ENCODE measurements around the gene CABP7. TPM values are rescaled to one million over a fixed set of nuclear protein-coding genes. Genes with fewer than 3 reads are reported as not detected.

CABP7 gene
- total and polyA plus RNA-seq, 2 of the 13 experiments (the other 11 are each of a cell fraction or from before 2014, with no cell fraction given), result 0.08 TPM; not detected in 1

DNA sequence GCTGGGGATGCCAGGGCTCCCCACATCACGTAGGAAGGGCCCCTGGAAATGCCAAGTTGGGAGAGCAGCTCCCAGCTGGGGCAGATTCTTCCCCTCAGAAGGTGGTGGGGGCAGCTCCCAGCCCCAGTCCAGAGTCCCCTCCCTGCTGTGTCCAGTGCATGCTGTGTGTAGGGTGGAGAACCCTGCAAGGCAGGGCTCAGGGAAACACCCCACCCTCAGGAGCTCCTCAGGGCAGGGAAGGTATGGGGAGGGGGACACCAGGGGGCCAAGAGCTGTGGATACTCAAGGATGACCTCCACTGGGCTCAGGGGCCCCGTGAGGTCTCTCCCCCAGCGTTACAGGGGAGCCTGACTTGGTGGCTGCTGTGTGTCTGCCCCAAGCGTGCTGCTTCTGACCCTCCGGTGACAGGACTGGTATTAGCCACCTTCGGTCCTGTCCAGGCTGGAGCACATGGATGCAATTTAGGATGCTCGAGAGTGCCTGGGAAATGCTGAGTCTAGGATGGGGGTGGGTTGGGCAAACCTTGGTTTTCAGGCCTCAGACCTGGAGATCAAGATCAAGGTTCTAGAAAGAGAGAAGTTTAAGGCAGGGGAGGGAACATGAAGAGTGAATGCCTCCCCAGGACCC is 16.1 kb upstream of the CABP7 start:
- ChIA-PET CTCF (ENCODE audit: low intra/inter-chr PET ratio, low total read pairs) (no interaction called here), POLR2A (no interaction called here)
- Histone ChIP-seq H3K27me3 (ENCODE audit: control insufficient read depth in 1 of 2, insufficient read depth in 2 of 2, low read length in 2 of 2) (peaks cover 5 to 37% of the 10 kb centered on the region in 2 experiments), H3K9ac (ENCODE audit: insufficient read depth, low read depth, low read length) (no peak overlapping the region), H4K20me1 (ENCODE audit: insufficient read depth, low read length) (no peaks in the 10 kb centered on the region), H2AFZ (ENCODE audit: low read length) (no peak overlapping the region), H3K4me2 (ENCODE audit: low read depth, low read length) (peak overlapping the region; percentile 18; the same call in 1 of the 2 replicates), H3K4me3 (replicated peaks in 1 of 3; ENCODE audit: insufficient read depth in 1 of 3, low read depth in 2 of 3, low read length in 3 of 3) (no peak overlapping the region; a peak in 1 of 6 replicates), H3K9me3 (ENCODE audit: low read length) (no peaks in the 10 kb centered on the region), H3K79me2 (ENCODE audit: insufficient read depth, low read length) (no peaks in the 10 kb centered on the region), H3K36me3 (replicated peaks in 1 of 2; ENCODE audit: control insufficient read depth in 1 of 2, insufficient read depth in 2 of 2, low read length in 2 of 2) (no peaks in the 10 kb centered on the region), H3K27ac (ENCODE audit: extremely low read length, insufficient read depth, low read length) (no peak overlapping the region), H3K4me1 (ENCODE audit: insufficient read depth, low read length) (peaks cover 43% of the 10 kb centered on the region)
- intact Hi-C loops (cut with micrococcal nuclease; ENCODE audit: unreplicated experiment) (loop anchor here (5.0 kb wide), 1 partner anchor 384 kb away; no protein-coding TSS in a partner anchor), in situ Hi-C loops (cut with HindIII; ENCODE audit: extremely low pct_ligation_motif_present, low pct_unique_long_range_greater_than_20kb) (loop anchor here (5.0 to 10.0 kb wide), 2 partner anchors 304 to 381 kb away; partner anchors contain the start of gene HORMAD2)
- no TSS peak for BruUV-seq (replicated peaks)
- DNase-seq (ENCODE audit: low spot score) (no peak), FAIRE-seq (no peak), ATAC-seq (0 out of 3 replicates have a peak, but pooled peaks have one; percentile 6)
- 0% methylated on average over 4 of the region's 7 CpGs for WGBS (ENCODE audit: low lambda C conversion rate)
- no peak for TF ChIP-seq EP300 (IDR thresholded peaks at IDR 0.05; ENCODE audit: low read depth in 2 of 2, low read length in 2 of 2)
- no peak for TF ChIP-seq EP300 (CRISPR knock-in tag; IDR thresholded peaks at IDR 0.05; ENCODE audit: borderline replicate concordance)
- TF ChIP-seq, protein P1, sequence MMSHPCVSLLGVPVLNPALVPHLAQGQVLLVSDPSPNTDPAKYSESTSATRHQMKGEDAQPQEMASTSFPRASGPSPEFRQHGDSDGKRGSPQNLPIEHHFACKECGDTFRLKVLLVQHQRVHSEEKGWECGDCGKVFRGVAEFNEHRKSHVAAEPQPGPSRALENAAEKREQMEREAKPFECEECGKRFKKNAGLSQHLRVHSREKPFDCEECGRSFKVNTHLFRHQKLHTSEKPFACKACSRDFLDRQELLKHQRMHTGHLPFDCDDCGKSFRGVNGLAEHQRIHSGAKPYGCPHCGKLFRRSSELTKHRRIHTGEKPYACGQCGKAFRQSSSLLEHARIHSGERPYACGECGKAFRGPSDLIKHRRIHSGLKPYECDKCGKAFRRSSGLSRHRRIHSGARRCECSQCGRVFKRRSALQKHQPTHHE (CRISPR knock-in tag; IDR thresholded peaks at IDR 0.05; ENCODE audit: borderline replicate concordance), result no peak
- TF ChIP-seq HNRNPH1 (optimal IDR thresholded peaks at IDR 0.05; ENCODE audit: low read depth, low read length), result no peak
- no peak for TF ChIP-seq ZNF788 (CRISPR knock-in tag; IDR thresholded peaks at IDR 0.05; ENCODE audit: borderline replicate concordance)
- no peak for TF ChIP-seq SIN3B (IDR thresholded peaks at IDR 0.05; ENCODE audit: low read length)
